Subcutaneous abdominal adipose tissue (tissue), 5 donors: ENCODE results near the gene ZCCHC24.
"Not testable (repeated sequence)": the region's sequence is repeated elsewhere in the genome, so short reads cannot be mapped to it uniquely, and the experiment has no call there.

ENCODE experiments used
- H3K27ac ChIP-seq: one replicate; pipeline ENCODE4 v1.7.0; 2013; ENCODE audit warnings: low read depth, mild to moderate bottlenecking, inconsistent platforms, low read length, moderate library complexity
- H3K27me3 ChIP-seq, 5 donors: one replicate each; pipeline ENCODE4 v1.7.0; 2013; ENCODE audit warnings: low read length in 5 of 5, inconsistent platforms in 1 of 5; ENCODE audit not compliant: control insufficient read depth in 5 of 5, insufficient read depth in 4 of 5
- H3K36me3 ChIP-seq, 5 donors: one replicate each; pipeline ENCODE4 v1.7.0; 2013; ENCODE audit warnings: low read length in 5 of 5; ENCODE audit not compliant: control insufficient read depth in 5 of 5, insufficient read depth in 5 of 5
- H3K4me1 ChIP-seq, 5 donors: one replicate each; pipeline ENCODE4 v1.7.0; 2013; ENCODE audit warnings: low read length in 5 of 5, mild to moderate bottlenecking in 3 of 5, moderate library complexity in 1 of 5; ENCODE audit not compliant: control insufficient read depth in 5 of 5, insufficient read depth in 5 of 5
- H3K4me3 ChIP-seq, 5 donors: one replicate each; pipeline ENCODE4 v1.7.0; 2013; ENCODE audit warnings: low read length in 5 of 5, low read depth in 1 of 5
- H3K9ac ChIP-seq, 5 donors: one replicate each; pipeline ENCODE4 v1.7.0; 2013; ENCODE audit warnings: low read length in 5 of 5, mild to moderate bottlenecking in 4 of 5, moderate library complexity in 3 of 5
- H3K9me3 ChIP-seq, 5 donors: one replicate each; pipeline ENCODE4 v1.7.0; 2013; ENCODE audit warnings: low read length in 5 of 5; ENCODE audit not compliant: control insufficient read depth in 5 of 5
- donor health status: healthy.
- donor health status: healthy.
- donor health status: healthy.
- donor health status: healthy.
- donor health status: healthy.

ZCCHC24 gene

DNA sequence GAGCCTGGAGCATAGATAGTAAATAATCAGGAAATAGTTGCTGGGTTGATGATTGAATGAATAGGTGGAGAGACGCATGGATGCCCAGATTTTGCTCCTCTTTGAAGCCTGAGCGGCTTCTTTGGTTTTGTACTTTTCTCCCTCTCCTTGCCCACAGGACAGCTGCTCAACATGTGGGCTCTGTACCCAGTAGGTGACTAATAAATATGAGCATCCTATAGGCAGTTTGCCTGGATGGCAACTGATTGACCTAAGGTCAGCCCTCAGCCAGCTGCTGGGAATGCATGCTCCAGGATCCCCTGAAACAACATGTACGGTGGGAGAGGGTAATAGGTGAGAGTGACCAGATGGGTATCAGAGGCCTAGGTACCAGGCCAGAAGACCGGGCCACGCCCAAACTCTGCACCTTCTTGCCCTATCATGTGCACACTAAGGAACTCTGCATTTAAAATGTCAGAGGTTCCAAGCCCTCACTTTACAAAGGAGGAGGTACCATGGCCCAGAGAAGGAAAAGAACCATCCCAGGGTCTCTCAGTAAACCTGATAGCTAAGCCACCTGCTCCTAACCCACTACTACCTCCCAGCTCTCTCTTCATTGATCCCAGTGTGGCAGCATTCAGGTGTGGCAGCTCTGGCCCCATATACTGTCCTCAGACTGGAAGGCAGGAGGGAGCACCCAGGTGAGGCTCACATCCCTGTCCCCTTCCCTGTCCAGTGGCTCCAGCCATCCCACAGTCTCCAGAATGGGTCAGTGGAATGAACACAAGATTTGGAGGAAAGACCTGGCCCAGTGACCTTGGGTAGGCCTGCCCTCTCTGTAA, 2.7 kb upstream of the ZCCHC24 start:
- no peak overlapping the region for H3K4me3 ChIP-seq
- no peaks in the 10 kb centered on the region for H3K36me3 ChIP-seq
- peaks cover 3 to 33% (median 25%) of the 10 kb centered on the region in 5 donors for H3K4me1 ChIP-seq
- no peak overlapping the region for H3K27ac ChIP-seq
- H3K9me3 ChIP-seq: no peaks in the 10 kb centered on the region
- no peak overlapping the region for H3K9ac ChIP-seq
- no peaks in the 10 kb centered on the region for H3K27me3 ChIP-seq

- peaks cover 5 to 42% (median 34%) of the 10 kb centered on the region in 5 donors for H3K4me1 ChIP-seq
- not testable (repeated sequence) for H3K9me3 ChIP-seq, H3K9ac ChIP-seq, H3K36me3 ChIP-seq, H3K27me3 ChIP-seq, H3K4me3 ChIP-seq
- H3K27ac ChIP-seq: peak overlapping the region; percentile 90
Measured at GRCh38 chr10:79447249-79447648, 1.8 kb upstream of the ZCCHC24 start.

- no peaks in the 10 kb centered on the region for H3K27me3 ChIP-seq
- H3K36me3 ChIP-seq: peaks cover 0 to 9% (median 2%) of the 10 kb centered on the region in 5 donors
- no peaks in the 10 kb centered on the region for H3K9me3 ChIP-seq
- H3K9ac ChIP-seq: peak overlapping the region in 3 of 5 donors; percentile 26 to 79 (median 74)
- H3K4me1 ChIP-seq: peaks cover 7 to 47% (median 37%) of the 10 kb centered on the region in 5 donors
- H3K4me3 ChIP-seq: peak overlapping the region; percentile 45 to 83 (median 64)
- peak overlapping the region; percentile 90 for H3K27ac ChIP-seq
Measured at GRCh38 chr10:79446758-79447084, 1.3 kb upstream of the ZCCHC24 start.

DNA sequence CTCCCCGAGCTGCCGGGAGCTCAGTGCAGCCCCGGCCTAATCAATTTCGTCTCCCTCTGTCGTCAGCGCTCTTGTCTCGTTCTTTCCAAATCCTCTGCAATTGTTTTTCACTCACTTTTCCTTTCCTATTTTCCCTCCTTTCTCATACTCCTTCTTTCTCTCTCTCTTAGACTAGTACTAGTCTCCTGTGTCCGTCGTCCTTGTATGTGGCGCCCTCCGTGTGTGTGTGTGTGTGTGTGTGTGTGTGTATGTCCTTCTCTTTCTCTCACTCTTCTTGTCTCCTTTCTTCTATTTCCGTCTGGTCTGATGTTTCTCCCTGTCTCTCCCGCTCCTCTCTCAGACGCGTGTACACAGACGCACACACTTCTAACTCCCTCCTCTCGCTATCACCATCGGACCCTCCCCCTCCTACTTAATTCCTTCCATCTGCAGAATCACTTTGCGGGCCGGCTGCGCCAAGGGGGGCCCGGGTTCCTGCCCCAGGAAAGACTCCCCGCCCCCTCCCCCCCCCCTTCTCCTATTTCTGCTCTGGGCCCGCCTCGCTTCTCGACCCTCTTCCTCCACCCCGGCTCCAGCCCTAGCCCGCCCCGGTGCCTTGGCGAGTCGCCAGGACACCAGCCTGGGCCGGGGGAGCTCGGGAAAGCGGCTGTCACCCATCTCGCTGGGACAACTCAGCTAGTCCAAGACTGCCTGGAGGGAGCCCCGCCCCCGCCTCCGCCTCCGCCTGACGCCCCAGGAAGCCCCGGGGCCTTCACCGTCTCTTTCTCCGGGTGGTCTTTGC, 743 bp upstream of the ZCCHC24 start:
- H3K27ac ChIP-seq: peak overlapping the region; percentile 90
- peak overlapping the region; percentile 22 to 79 (median 72) for H3K9ac ChIP-seq
- H3K27me3 ChIP-seq: no peaks in the 10 kb centered on the region
- no peaks in the 10 kb centered on the region for H3K9me3 ChIP-seq
- H3K4me1 ChIP-seq: peaks cover 12 to 47% (median 42%) of the 10 kb centered on the region in 5 donors
- H3K4me3 ChIP-seq: peak overlapping the region; percentile 64 to 88 (median 64)
- peaks cover 0 to 14% (median 6%) of the 10 kb centered on the region in 5 donors for H3K36me3 ChIP-seq

DNA sequence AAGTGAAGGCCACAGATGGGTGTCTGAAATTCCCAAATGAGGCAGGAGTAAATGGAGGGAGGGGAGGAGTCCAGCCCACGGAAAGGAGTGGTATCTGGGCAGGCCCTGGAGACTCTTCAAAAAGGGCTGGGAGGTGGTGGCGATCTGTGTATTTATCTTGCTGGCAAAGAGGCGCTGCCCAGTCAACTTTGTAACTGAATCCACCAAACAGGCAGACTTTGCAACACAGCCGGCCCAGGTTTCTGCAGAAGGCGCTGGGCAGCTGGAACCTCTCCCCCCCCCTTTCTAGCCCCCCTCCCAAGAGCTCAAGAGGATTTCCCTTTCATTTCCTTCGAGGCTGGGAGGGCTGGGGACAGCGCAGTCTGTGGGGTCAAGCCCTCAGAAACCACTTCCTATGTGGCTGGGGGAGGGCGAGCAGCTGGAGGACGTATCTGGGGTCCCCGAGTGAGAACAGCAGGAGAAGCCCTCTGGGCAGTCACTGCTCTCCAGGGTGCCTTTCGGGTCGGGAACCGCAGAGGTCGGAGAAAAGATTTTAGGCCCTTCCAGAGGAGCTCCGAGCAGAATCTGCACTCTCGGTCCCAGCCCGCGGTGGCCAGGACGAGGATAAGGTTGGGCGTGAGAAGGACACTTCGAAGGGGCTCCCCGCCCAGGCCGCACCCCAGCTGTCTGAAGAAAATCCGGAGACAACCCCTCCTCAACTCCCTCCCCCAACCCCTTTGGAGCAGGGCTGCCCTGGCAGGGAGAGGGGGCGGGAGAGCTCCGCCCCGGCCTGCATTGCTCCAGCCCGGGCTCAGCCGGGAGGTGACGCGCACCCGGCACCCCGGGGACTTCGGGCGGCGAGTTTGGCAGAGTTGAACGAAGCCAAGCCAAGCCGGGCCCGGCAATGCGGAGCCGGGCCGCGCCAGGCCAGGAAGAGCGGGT, 965 bp downstream of the ZCCHC24 start:
- H3K9me3 ChIP-seq: no peaks in the 10 kb centered on the region
- peaks cover 17 to 65% (median 59%) of the 10 kb centered on the region in 5 donors for H3K4me1 ChIP-seq
- H3K4me3 ChIP-seq: peak overlapping the region; percentile 67 to 96 (median 86)
- H3K27me3 ChIP-seq: no peaks in the 10 kb centered on the region
- H3K9ac ChIP-seq: peak overlapping the region; percentile 71 to 82 (median 78)
- H3K27ac ChIP-seq: peak overlapping the region; percentile 99
- H3K36me3 ChIP-seq: peaks cover 0 to 25% (median 14%) of the 10 kb centered on the region in 5 donors

- Histone ChIP-seq H3K27ac (peak overlapping the region; percentile 99), H3K4me1 (peaks cover 23 to 73% (median 68%) of the 10 kb centered on the region in 5 donors)
Measured at GRCh38 chr10:79443338-79444198, 1.9 kb downstream of the ZCCHC24 start.

DNA sequence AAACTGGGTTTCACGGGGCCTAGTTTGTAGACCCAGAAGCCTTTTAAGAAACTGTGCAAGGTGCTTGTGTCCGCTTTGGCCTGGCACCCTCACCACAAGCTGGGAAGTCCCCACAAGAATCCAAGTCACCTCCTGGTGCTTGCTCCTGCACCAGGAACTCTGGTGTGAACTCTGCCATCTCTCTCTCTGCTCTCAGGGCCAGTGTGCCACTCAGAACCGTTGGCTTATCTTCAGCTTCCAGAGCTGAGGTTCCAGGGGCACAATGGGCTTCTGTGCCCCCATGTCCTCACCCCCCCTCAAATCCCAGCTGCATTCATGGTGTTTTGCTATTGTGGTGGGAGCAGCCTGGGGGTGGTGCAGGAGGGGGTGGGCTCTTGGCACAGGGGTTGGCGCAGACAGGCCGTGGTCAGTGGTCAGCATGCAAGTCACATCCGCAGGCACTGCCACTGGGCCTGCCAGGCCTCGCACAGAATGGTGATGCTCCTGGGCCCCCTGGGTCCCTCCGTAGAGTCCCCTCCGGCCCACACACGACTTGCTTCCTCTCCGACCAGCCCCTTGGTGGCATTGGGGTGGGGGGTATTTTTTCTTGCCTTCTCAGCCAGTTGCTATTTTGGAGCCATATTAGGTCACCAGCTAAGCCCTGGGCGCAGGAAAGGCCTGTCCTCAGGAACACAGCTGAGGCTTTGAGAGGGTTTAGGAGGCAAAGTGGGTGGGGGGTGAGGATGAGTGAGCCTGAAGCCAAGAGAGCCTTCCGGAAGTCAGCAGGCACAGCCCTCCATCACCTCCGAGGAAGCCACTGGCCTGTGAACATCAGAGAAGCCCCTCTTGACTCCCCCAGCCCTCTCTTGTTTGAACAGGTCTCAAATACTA, 3.0 kb downstream of the ZCCHC24 start:
- H3K4me3 ChIP-seq: peak overlapping the region; percentile 67 to 96 (median 86)
- H3K36me3 ChIP-seq: peaks cover 0 to 34% (median 20%) of the 10 kb centered on the region in 5 donors
- H3K9ac ChIP-seq: peak overlapping the region in 4 of 5 donors; percentile 77 to 82 (median 78)
- peaks cover 35 to 85% (median 80%) of the 10 kb centered on the region in 5 donors for H3K4me1 ChIP-seq
- H3K27ac ChIP-seq: peak overlapping the region; percentile 99
- H3K9me3 ChIP-seq: no peaks in the 10 kb centered on the region
- no peaks in the 10 kb centered on the region for H3K27me3 ChIP-seq

More at GRCh38 chr10:79443338-79444198, 1.9 kb downstream of the ZCCHC24 start:
- no peaks in the 10 kb centered on the region for H3K27me3 ChIP-seq
- peak overlapping the region; percentile 71 to 82 (median 78) for H3K9ac ChIP-seq
- peak overlapping the region; percentile 67 to 96 (median 86) for H3K4me3 ChIP-seq
- no peaks in the 10 kb centered on the region for H3K9me3 ChIP-seq
- peaks cover 0 to 31% (median 18%) of the 10 kb centered on the region in 5 donors for H3K36me3 ChIP-seq

DNA sequence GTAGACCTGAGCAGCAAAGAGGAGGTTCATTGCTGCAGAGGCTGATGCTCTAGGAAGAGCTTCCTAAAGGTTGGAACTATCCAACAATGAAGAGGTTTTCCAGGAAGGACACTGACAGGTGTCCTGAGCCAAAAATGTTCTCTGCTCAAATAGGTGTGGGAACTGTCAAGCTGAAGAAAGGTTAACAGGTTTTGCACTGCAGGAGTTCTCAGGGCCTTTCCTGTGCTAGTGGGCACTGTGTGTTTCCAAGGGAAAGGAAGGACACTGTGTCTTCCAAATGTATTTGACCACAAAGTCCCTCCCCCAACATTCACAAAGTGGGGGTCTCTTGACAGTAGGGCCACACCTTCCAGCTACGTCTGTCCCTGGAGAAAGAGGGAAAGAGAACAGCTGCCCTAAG, 4.0 kb downstream of the ZCCHC24 start:
- H3K36me3 ChIP-seq: peaks cover 0 to 40% (median 23%) of the 10 kb centered on the region in 5 donors
- H3K4me1 ChIP-seq: peaks cover 39 to 89% (median 85%) of the 10 kb centered on the region in 5 donors
- peak overlapping the region in 3 of 5 donors; percentile 5 to 23 (median 21) for H3K9ac ChIP-seq
- H3K9me3 ChIP-seq: no peaks in the 10 kb centered on the region
- H3K27ac ChIP-seq: peak overlapping the region; percentile 99
- peak overlapping the region in 3 of 5 donors; percentile 2 to 11 (median 6) for H3K4me3 ChIP-seq
- no peaks in the 10 kb centered on the region for H3K27me3 ChIP-seq
